HG03095 (cell line): ENCODE data around the gene BAAT.
A peak's percentile ranks its signal among the peaks of the same experiment; 100 is the strongest.

ENCODE experiments used
- ATAC-seq: cut with Tn5 transposase; IDR thresholded peaks from one replicate; pipeline ENCODE4 v1.9.1; 2021; ENCODE audit warnings: moderate library complexity; ENCODE audit not compliant: unreplicated experiment

The BAAT gene

DNA sequence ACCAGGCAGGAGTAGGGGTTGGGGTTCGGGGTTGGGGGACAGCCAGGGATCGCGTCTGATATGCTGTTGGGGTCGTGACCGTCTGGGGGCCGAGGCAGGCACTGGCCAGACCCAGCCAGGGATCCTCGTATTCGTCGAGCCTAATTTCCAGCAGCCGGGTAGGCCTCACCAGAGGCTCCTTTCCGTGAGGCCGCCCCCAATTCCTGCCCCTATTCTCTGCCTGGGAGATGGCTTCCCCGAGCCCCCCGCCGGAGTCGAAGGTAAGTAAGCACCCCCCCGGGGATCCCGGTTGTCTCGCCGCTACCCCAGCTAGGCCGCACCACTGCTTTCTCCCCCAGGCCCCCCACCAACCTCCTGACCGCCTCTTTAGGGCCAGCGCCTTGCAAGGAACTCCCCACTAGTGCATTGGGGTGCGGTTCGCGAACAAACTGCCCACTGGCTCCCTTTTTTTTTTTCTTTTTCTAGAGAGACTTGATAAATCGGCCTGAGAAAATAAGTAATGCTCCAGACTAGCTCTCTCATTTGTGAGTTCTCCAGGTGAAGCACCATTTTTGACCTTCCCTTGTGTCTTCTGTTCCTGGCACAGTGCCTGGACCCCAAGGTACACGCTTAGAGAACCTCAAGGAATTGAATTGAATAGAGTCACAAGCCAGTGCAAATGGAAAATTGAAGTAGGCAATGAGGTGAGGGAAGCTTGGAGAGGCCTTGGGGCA lies 14.3 kb upstream of the BAAT start:
- ATAC-seq, result peak; percentile 9

DNA sequence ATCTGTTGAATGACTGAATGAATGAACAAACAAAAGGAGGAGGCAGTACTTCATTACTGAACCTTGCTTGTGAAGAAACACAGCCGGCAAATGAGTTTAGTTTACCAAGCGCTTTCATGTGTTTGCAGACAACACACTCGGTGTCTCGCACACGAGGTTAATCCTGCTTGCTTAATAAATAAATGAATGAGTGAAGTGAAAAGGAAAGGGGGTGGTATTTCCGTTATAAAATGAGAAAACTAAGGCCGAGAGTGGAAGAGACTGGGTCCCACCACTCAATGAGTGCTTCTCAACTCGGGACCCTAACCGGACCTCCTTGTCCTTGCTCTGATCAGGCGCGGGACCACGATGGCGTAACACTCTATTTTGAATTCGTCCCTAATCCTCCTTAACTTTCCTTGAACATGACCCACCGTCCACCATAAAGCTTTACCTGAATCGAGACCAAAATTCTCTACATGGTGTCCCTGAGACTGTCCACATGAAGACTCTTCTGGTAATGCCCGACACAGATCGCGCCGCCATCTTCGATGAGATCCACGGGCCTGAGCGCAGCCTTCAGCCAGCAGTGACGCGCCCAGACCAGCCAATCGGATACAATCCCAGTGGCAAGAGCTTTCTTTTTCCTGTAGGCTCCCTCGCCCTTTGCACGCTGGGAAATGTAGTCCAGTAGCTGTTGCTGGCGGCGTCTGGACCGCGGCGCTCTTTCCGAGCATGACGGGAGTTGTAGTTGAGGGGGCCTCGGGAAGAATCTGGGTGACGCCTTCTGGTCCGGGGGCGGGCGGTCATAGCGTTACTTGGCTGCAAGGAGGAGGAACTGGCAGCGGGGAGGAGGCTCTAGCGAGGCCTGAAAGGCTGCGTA lies 13.5 kb upstream of the BAAT start, which contains the start of the genes MRPL50 and ZNF189:
Gene MRPL50, minus strand, starts transcription at position 551 of the 862 bp plus-strand sequence. Its CDS starts 26 bp downstream, at position 525.
Gene ZNF189, plus strand, starts transcription at position 784 of the 862 bp plus-strand sequence. CDS start 306 bp downstream, outside the sequence.
- ATAC-seq, result peak; percentile 97

DNA sequence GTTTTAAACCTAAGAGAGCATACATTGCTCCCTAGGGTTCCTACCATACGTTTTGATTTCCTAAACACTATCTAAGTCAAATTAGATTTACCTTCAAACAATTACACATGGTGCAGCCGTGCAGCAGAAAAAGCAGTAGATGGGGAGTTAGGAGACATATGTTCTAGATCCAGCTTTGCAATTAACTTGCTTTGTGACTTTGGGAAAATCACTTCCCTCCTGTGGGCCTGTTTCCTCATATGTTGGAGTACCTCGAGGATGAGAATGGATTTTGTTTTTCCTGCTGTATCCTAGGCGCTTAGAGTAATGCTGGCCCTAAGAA lies 12.9 kb upstream of the BAAT start:
- ATAC-seq, result no peak

DNA sequence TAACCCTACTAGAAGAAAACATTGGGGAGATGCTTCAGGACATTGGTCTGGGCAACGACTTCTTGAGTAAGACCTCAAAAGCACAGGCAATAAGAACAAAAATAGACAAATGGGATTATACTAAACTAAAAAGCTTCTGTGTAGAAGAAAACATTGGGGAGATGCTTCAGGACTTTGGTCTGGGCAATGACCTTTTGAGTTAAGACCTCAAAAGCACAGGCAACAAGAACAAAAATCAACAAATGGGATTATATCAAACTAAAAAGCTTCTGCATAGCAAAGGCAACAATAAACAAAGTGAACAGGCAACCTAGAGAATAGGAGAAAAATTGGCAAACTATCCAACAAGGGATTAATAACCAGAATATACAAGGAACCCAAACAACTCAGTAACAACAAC lies 9.9 kb upstream of the BAAT start:
- ATAC-seq, result no peak

DNA sequence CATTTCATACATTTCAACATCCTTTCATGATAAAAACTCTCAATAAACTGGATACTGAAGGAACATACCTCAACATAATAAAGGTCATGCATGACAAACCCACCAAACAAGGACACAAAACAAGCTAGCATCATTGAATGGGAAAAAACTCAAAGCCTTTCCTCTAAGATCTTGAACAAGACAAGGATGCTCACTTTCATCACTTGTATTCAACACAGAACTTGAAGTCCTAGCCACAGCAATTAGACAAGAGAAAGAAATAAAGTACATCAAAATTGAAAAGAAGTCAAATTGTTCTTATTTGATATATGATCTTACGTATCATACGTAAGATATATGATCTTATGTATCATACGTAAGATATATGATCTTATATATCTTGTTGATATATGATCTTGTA lies 8.3 kb upstream of the BAAT start:
- ATAC-seq, result no peak

DNA sequence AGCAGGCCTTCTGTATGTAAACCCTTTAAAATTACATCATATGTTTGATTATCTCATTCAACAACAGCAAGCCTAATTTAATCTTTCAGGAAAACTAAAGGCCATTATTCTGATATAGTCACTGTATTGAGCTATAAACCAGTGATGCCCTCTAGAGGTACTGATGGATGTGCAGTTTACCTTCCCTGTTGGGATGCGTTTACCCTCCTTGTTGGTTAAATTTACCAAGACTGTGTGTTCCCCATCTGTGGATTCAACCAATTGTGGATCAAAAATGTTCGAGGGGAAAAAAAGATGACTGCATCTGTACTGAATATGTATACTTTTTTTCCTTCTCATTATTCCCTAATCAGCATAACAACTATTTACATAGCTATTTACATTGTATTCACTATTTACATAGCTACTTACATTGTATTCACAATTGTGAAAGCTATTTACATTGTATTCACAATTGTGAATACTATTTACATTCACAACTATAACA lies 3.7 kb upstream of the BAAT start:
- ATAC-seq, result no peak

DNA sequence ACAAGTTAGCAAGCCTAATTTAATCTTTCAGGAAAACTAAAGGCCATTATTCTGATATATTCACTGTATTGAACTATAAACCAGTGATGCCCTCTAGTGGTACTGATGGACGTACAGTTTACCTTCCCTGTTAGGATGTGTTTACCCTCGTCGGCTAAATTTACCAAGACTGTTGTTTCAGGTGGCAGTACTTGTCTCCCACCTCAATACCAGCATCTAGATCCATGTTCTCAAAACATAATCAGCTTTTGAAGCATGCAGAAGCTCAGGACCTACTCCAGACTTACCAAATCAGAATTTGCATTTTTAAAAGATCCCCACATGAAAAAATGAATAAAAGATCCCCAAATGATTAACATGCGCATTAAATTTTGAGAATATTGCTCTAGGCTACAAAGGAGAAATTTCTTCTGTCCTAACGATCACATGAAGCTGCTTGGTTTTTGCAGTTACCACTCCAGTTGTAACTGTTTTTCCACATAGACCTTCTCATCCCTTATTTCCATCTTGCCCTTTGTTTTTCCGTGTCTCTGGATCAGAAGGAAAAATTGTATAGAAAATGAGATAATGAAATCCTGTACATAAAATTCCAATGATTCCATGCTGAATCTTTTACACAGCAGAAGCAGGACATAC lies 3.2 kb upstream of the BAAT start:
- no peak for ATAC-seq

DNA sequence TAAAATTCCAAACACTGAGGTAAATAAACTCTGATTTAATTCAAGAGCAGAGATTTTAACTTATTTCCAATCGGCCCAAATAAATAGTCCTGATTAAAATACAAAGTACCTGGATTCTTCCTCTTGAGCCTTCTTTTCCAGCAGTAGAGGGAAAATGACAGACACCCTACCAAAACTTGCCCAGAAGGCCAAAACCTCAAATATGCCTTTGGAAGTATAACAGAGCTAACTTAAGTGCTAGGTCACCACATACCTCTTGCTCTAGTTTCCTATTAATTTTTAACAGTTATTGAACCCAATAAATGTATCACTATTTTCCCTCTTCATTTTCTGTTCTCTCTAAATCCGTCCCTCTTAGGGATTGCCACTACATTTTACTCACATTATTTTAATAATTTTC lies 1.4 kb downstream of the BAAT start:
- no peak for ATAC-seq

DNA sequence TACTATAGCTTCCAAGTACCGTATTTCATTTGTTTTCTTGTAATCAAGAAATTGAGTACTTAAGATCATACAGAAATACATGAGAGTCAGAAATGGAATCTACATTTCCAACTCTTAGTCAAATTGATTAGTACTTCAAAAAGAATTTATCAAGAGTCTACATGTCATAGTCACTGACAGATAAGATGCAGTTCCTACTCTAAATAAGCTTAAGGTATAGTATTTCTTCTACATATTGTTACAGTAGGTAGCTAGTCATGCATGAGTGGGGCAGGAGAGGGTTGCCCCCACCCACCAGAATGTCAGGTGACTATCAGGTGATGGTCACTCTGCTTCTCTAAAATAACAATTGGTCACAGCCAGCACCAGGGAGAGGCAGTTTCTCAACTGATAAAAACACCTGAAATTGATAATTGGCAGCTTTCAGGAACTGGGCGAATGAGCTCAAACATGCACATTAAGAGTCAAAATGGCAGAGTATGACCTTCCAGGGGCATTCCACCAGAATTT lies 2.9 kb downstream of the BAAT start:
- ATAC-seq, result no peak

DNA sequence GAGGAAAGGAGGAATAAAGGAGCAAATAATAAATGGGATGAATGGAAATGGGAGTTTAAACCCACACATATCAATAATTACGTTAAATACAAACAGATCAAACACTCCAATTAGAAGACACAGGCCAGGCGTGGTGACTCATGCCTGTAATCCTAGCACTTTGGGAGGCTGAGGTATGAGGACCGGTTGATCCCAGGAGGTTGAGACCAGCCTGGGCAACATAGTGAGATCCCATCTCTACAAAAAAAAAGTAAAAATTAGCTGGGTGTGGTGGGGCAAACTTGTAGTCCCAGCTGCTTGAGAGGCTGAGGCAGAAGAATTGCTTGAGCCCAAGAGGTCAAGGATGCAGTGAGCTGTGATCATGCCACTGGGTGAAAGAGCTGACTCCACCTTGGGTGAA lies 3.7 kb downstream of the BAAT start:
- ATAC-seq, result no peak

DNA sequence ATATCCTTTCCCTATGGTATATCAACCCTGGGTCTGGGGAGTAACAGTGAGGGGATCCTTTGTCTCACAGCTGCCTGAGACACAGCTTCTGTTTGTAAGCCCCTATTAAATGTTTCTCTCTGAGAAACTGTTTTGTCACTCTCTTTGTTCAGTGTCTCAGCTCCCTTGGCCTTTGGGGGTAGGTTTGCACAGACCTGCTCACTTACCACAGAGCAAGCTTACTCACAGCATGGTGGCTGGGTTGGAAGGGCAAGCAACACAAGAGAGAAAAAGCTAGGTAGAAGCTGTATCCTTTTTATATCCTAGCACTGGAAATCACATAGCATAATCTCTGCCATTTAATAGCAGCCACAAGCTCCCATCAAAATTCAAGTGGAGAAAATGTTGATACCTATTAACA lies 4.5 kb downstream of the BAAT start:
- no peak for ATAC-seq

DNA sequence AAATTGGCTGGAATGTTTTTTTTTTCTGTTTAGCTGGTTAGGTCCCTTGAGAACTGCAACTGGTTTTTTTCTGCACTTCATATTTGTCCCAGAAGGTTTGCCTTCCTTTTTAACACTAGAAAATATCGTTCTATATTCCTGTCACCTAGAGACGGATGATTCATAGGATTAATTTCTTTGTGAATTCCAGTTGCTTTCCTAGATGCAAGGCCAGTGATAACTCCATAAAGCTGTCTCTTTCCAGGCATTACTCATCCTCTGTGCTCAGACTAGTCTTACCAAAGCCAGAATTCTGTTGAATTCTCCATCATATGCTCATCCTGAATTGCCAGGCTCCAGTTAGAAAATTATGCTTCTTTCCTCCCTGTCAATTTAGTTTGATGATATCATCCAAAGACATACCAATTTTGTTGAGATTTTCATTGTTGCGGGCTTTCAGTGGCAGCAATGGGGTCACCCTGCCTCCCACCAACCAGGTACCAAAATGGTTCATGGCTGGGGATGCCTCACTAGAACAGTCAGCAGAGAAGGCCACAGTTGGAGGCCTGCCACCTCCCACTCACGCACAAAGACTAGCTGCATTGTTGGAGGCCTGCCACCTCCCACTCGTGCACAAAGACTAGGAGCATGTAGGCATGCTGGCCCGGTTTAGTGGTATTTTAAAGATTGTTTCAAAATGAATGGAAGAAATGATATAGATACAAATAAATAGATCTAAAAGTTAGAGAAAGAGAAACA lies 8.5 kb downstream of the BAAT start:
- ATAC-seq, result no peak

DNA sequence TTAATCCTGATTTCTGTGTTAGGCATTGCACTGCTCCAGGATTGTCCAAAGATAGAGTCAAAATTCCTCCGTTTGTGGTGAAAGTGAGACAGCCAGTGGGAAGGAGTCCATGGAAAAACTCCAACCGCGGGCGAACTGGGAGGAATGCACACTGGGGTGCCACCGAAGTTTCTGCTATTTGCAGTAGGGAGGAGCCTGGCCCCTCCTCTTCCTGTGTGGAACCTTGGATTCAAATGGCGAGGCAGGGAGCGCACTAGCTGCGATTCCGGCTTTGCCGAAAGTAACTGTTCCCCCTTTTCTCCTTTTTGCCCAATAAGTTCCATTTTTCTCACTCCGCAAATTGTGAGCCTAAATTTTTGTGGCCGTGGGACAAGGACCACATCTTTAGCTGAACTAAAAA lies 9.3 kb downstream of the BAAT start:
- no peak for ATAC-seq

DNA sequence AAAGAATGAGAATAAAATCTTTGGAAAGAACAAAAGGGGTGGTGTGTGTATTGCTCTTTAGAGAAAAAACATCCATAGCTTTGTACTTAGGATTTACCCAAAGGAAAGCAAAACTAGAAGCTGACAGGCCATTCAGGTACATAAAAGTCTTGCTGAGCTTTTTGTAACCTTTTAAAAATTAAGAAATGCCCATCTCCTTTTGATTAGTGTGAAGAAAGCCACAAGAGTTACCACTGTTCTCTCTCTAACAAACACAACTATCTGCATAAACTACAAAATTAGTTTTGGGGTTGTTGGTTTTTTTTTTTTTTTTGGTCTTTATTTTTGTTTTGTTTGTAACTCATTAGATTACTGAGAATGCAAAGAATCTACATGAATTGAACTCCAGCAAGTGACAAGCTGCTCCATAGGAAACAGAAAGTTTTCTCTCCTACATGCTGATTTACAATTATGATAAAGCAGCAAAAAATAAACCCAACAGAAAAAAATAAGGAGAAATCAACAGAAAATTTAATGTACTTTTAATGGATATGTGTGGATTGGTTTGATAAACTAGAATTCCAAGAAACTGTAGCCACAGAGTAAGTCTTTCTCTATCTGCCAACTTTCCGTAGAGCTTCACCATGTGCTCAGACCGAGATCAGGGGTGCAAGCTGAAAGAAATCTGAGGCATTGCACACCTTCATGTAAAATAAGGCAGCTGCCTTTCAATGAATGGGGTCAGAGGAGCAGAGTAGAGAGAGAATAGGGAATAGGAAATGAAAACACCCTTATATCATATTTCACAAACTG lies 12.3 kb downstream of the BAAT start:
- no peak for ATAC-seq

DNA sequence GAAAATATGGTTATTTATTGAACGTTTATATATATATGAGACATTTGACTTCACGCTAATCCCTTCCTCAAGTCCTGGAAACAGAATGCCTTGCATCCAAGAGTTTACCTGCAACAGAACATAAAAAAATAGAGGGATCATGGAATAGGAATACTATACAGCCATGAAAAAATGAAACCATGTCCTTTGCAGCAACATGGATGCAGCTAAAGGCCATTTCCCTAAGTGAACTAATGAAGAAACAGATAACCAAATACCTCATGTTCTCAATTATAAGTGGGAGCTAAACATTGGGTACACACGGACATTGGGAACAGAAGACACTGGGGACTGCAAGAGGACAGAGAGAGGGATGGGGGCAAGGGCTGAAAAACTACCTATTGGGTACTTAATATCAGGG lies 13.0 kb downstream of the BAAT start:
- no peak for ATAC-seq

DNA sequence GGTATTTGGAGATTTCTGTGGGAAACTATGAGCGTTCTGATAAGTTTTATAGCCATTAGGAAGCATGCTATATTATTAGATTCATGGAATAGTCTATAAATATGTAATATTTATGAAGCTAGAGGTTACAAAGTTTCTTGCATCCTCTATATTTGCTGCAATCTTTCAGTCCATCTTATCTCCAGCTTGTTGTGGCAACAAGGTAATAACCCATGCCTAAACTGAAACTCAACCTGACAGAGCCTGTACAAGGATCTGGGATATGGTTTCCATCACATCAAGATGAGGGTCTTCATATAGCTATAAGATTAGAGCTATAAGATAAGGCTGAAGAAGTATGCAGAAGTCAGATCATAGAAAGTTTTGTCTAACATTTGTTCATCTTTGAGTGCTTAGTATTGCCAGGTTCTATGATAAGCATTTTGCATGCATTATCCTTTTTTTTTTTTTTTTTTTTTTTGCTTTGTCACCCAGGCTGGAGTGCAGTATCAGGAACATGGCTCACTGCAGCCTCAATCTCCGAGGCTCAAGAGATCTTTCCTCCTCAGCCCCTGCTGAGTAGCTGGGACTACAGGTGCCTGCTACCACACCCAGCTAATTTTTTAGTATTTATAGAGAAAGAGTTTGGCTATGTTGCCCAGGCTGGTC lies 14.8 kb downstream of the BAAT start:
- no peak for ATAC-seq

DNA sequence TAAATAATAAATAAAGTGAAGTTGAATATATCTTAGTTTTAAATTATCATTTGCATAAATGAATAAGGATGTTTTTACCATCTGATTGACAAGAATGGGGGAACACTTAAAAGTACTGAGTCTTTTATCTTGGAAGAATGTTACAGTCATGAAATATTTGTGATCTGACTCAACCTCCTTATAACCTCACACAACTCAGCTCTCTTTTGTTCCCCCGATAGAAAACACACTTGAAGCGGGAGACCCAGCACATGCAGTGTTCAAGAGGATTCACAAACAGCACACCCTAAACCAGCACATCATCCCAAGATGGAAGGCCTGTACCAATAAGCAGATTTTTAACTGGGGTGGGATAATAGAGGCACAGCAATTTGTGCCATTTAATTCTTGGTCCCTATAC lies 15.5 kb downstream of the BAAT start:
- ATAC-seq, result no peak

DNA sequence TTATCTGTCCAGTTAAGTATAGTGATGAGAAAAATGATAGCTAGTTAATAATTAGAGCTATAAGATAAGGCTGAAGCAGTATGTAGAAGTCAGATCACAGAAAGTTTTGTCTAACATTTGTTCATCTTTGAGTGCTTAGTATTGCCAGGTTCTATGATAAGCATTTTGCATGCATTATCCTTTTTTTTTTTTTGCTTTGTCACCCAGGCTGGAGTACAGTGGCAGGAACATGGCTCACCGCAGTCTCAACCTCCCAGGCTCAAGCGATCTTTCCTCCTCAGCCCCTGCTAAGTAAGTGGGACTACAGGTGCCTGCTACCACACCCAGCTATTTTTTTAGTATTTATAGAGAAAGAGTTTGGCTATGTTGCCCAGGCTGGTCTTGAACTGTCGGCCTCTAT lies 17.5 kb downstream of the BAAT start:
- no peak for ATAC-seq

DNA sequence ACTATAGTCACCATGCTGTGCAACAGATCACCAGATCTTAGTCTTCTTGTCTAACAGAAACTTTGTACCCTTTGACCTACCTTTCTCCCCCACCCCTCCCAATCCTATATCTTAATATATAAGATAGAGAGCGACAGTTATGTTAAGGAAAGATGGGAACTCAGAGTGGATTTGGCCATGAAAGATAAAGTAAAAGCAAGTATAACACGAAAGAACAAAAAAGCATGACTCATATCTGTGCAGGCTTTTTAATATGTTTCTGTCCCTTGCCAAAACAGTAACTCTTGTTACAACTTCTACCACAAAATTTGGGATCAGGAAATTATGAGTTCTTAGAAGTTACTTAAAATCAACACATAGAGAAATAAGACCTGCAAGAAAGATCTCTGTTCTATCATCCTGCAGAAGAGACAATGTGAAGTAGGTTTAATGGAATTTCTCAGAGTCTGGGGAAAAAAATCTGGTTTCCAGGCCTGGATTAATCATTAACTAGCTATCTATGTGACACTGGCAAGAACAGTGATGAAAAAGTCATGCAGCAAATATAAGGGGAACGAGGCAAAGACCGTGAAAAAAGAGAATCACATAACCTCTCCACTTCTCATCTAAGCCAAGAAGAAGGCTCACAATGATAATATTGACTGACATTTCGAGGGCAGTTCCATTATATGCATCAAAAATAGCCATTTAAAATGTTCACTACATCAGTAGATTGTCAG lies 18.6 kb downstream of the BAAT start:
- no peak for ATAC-seq
